Measurements from ENCODE around the gene ZNF444.
"Not testable (repeated sequence)": the region's sequence is repeated elsewhere in the genome, so short reads cannot be mapped to it uniquely, and the experiment has no call there.

Gene ZNF444

GRCh38 chr19:56145698-56146097 is 4.6 kb downstream of the ZNF444 start:
- no peak for DNase-seq (ENCODE audit: low read depth)
- H3K4me3 ChIP-seq (ENCODE audit: low read depth, low read length) = no peak overlapping the region
- TF ChIP-seq, protein P1, sequence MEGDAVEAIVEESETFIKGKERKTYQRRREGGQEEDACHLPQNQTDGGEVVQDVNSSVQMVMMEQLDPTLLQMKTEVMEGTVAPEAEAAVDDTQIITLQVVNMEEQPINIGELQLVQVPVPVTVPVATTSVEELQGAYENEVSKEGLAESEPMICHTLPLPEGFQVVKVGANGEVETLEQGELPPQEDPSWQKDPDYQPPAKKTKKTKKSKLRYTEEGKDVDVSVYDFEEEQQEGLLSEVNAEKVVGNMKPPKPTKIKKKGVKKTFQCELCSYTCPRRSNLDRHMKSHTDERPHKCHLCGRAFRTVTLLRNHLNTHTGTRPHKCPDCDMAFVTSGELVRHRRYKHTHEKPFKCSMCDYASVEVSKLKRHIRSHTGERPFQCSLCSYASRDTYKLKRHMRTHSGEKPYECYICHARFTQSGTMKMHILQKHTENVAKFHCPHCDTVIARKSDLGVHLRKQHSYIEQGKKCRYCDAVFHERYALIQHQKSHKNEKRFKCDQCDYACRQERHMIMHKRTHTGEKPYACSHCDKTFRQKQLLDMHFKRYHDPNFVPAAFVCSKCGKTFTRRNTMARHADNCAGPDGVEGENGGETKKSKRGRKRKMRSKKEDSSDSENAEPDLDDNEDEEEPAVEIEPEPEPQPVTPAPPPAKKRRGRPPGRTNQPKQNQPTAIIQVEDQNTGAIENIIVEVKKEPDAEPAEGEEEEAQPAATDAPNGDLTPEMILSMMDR (IDR thresholded peaks at IDR 0.05; ENCODE audit: control insufficient read depth, extremely low read depth, insufficient read depth) = no peak

GRCh38 chr19:56146904-56147303 is 5.8 kb downstream of the ZNF444 start:
- TF ChIP-seq, protein P1 (IDR thresholded peaks at IDR 0.05; ENCODE audit: control insufficient read depth, extremely low read depth, insufficient read depth) = no peak
- no peak for DNase-seq (ENCODE audit: low read depth)
- H3K4me3 ChIP-seq (ENCODE audit: low read depth, low read length) = no peak overlapping the region

DNA sequence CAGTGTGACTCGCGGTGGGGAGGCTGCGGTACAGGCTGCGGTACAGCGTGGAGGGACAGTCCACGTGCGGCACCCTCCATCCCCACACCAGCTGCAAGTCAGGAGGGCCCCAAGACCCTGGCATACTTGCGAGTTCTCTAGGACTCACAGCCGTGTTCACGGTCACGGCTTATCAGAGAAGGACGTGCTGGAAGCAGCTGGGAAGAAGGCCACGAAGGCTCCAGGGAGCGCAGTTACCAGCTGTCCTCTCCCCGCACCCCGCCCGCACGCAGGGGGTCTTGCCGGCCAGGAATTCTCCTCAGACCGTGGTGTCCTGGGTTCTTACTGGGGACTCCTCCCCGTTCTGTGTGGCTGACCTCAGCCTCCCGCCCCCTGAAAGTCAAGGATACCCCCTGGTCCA is 6.2 kb downstream of the ZNF444 start:
- no peak overlapping the region for H3K4me3 ChIP-seq (ENCODE audit: low read depth, low read length)
- no peak for DNase-seq (ENCODE audit: low read depth)
- TF ChIP-seq, protein P1 (IDR thresholded peaks at IDR 0.05; ENCODE audit: control insufficient read depth, extremely low read depth, insufficient read depth) = no peak

GRCh38 chr19:56148096-56148495 is 7.0 kb downstream of the ZNF444 start:
- no peak overlapping the region for H3K4me3 ChIP-seq (ENCODE audit: low read depth, low read length)
- no peak for DNase-seq (ENCODE audit: low read depth)
- TF ChIP-seq, protein P1 (IDR thresholded peaks at IDR 0.05; ENCODE audit: control insufficient read depth, extremely low read depth, insufficient read depth) = no peak

DNA sequence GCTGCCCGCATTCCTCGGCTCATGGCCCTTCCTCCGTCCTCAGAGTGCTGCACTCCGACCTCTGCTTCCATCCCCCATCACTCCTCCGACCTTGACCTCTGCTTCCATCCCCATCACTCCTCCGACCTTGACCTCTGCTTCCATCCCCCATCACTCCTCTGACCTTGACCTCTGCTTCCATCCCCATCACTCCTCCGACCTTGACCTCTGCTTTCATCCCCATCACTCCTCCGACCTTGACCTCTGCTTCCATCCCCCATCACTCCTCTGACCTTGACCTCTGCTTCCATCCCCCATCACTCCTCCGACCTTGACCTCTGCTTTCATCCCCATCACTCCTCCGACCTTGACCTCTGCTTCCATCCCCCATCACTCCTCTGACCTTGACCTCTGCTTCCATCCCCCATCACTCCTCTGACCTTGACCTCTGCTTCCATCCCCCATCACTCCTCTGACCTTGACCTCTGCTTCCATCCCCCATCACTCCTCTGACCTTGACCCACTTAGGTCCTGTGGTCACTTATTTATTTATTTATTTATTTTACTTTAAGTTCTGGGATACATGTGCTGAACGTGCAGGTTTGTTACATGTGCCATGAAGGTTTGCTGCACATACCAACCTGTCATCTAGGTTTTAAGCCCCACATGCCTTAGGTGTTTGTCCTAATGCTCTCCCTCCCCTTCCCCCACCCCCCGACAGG is 8.0 kb downstream of the ZNF444 start:
- not testable (repeated sequence) for H3K4me3 ChIP-seq (ENCODE audit: low read depth, low read length); DNase-seq (ENCODE audit: low read depth)

- no peak overlapping the region for H3K4me3 ChIP-seq (ENCODE audit: low read depth, low read length)
- DNase-seq (ENCODE audit: low read depth) = no peak
- TF ChIP-seq, protein P1 (IDR thresholded peaks at IDR 0.05; ENCODE audit: control insufficient read depth, extremely low read depth, insufficient read depth) = no peak
Observed at GRCh38 chr19:56149656-56150038, 8.6 kb downstream of the ZNF444 start.

- TF ChIP-seq, protein P1 (IDR thresholded peaks at IDR 0.05; ENCODE audit: control insufficient read depth, extremely low read depth, insufficient read depth) = no peak
- no peak for DNase-seq (ENCODE audit: low read depth)
- H3K4me3 ChIP-seq (ENCODE audit: low read depth, low read length) = no peak overlapping the region
Observed at GRCh38 chr19:56150358-56150757, 9.3 kb downstream of the ZNF444 start.
